Thyroid gland (tissue), 4 donors: ENCODE results near the gene CCDC120. TPM values are rescaled to one million over a fixed set of nuclear protein-coding genes. Genes with fewer than 3 reads are reported as not detected.

ENCODE experiments used
- DNase-seq, 2 donors: peaks; one replicate each; pipeline ENCODE4 v3.0.0-alpha.2; 2019
- H3K27ac ChIP-seq, 3 donors: fragments of 200-600 bp; sonication (generic); 1 replicate in 2 of 3; 2 replicates in 1 of 3; pipeline ENCODE4 v1.5.1; 2016 to 2019; ENCODE audit warnings: mild to moderate bottlenecking in 1 of 3, moderate library complexity in 1 of 3
- H3K27me3 ChIP-seq: fragments of 200-600 bp; sonication (generic); one replicate; pipeline ENCODE4 v1.5.1; 2019
- H3K36me3 ChIP-seq, 2 donors: fragments of 200-600 bp; sonication (generic); one replicate each; pipeline ENCODE4 v1.5.1; 2016 to 2019
- H3K4me1 ChIP-seq, 2 donors: fragments of 200-600 bp; sonication (generic); one replicate each; pipeline ENCODE4 v1.5.1; 2017 to 2019
- H3K4me3 ChIP-seq, 3 donors: fragments of 200-600 bp; sonication (generic); replicated peaks in 1 of 3; 1 replicate in 2 of 3; 2 replicates in 1 of 3; pipeline ENCODE4 v1.5.1; 2016; ENCODE audit warnings: mild to moderate bottlenecking in 1 of 3
- H3K9me3 ChIP-seq: fragments of 200-600 bp; sonication (generic); one replicate; pipeline ENCODE4 v1.5.1; 2017
- CTCF ChIP-seq, 6 experiments: fragments of 200-600 bp in 3 of 6; fragments of 450-650 bp in 3 of 6; sonication (generic) in 3 of 6; IDR thresholded peaks; one replicate each; pipeline ENCODE4 v1.5.1; 2016 to 2019; ENCODE audit warnings: antibody characterized with exemption in 6 of 6, mild to moderate bottlenecking in 2 of 6, inconsistent platforms in 1 of 6, moderate library complexity in 1 of 6
- POLR2A ChIP-seq, 2 donors: fragments of 450-650 bp; IDR thresholded peaks; one replicate each; pipeline ENCODE4 v1.6.1; 2017; ENCODE audit warnings: antibody characterized with exemption in 2 of 2, mild to moderate bottlenecking in 2 of 2, moderate library complexity in 1 of 2
- WGBS, 2 donors: methylation state at CpG; one replicate each; pipeline ENCODE4 v1.1.5; 2017; 5-methylcytosine and 5-hydroxymethylcytosine counted together
- intact Hi-C: fragments of 100-400 bp; cut with DNase I; formaldehyde crosslinking; loops from one replicate; pipeline ENCODE4 v1.15.1; 2023
- small RNA-seq: library from RNA; depleted of rRNA; stranded (forward); fragments of <200 nt; gene quantifications from one replicate; pipeline ENCODE3, GENCODE V24; 2016
- total RNA-seq, 4 donors: library from RNA; depleted of rRNA; stranded (reverse); fragments of >200 nt; gene quantifications; one replicate each; pipeline ENCODE4 v1.2.3, GENCODE V29; 2016

The CCDC120 gene
- total RNA-seq, 4 donors from 2014 or later, result 5.1 to 14.4 (median 6.3) TPM

GRCh38 chrX:49116716-49117115 lies 57.9 kb downstream of the CCDC120 start:
- Histone ChIP-seq H3K27ac (no peak overlapping the region), H3K36me3 (peaks cover 9 to 16% of the 10 kb centered on the region in 2 donors), H3K4me3 (no peak overlapping the region), H3K9me3 (no peaks in the 10 kb centered on the region), H3K27me3 (no peaks in the 10 kb centered on the region), H3K4me1 (no peaks in the 10 kb centered on the region)
- WGBS, 2 donors, result 94 to 100% methylated on average over 2 to 5 of the region's 5 CpGs
- intact Hi-C loops, result no loop called here
- DNase-seq, result no peak
- TF ChIP-seq CTCF (IDR thresholded peaks at IDR 0.05) (no peak), POLR2A (IDR thresholded peaks at IDR 0.05) (no peak)

- Histone ChIP-seq H3K4me1 (peaks cover under 1 to 3% of the 10 kb centered on the region in 2 donors), H3K9me3 (no peaks in the 10 kb centered on the region), H3K4me3 (no peak overlapping the region), H3K36me3 (peaks cover 9 to 10% of the 10 kb centered on the region in 2 donors), H3K27me3 (no peaks in the 10 kb centered on the region), H3K27ac (no peak overlapping the region)
- no peak for DNase-seq
- 80 to 81% methylated on average over 6 of the region's 6 CpGs for WGBS, 2 donors
- TF ChIP-seq CTCF (IDR thresholded peaks at IDR 0.05) (no peak), POLR2A (IDR thresholded peaks at IDR 0.05) (no peak)
- intact Hi-C loops, result no loop called here
Observed at GRCh38 chrX:49117581-49117980, 58.8 kb downstream of the CCDC120 start.

Small RNAs within 50 kb of the gene (small RNA-seq; reads per million reads assigned to genes)
- gene RNU4-52P, result not detected

Other genes with a start within 250 kb of the CCDC120 start
- not detected for gene ERAS, start 232.5 kb upstream of the CCDC120 start, total RNA-seq
- gene PCSK1N, start 223.4 kb upstream of the CCDC120 start, total RNA-seq, result 1 to 10 TPM; 1.5 to 4.0 (median 3.4) TPM
- 10 to 100 TPM; 34.3 to 53.1 (median 41.2) TPM for gene TIMM17B, start 161.2 kb upstream of the CCDC120 start, total RNA-seq
- gene PQBP1, start 161.1 kb upstream of the CCDC120 start, total RNA-seq, result 10 to 100 TPM; 52.4 to 76.2 (median 57.2) TPM
- gene SLC35A2, start 147.4 kb upstream of the CCDC120 start, total RNA-seq, result 10 to 100 TPM; 26.9 to 47.8 (median 32.3) TPM
- 10 to 100 TPM in 1 of 4 donors, 1 to 10 TPM in 3; 4.8 to 12.1 (median 5.9) TPM for gene PIM2, start 140.0 kb upstream of the CCDC120 start, total RNA-seq
- gene OTUD5, start 101.4 kb upstream of the CCDC120 start, total RNA-seq, result 10 to 100 TPM; 33.9 to 52.4 (median 43.3) TPM
- gene KCND1, start 87.2 kb upstream of the CCDC120 start, total RNA-seq, result 1 to 10 TPM in 3 of 4 donors, under 1 TPM in 1; 0.54 to 1.6 (median 1.1) TPM
- 10 to 100 TPM; 30.6 to 33.9 (median 33.4) TPM for gene GRIPAP1, start 56.7 kb upstream of the CCDC120 start, total RNA-seq
- gene TFE3, start 15.6 kb upstream of the CCDC120 start, total RNA-seq, result 100 to 1,000 TPM in 3 of 4 donors, 10 to 100 TPM in 1; 68.4 to 160 (median 118) TPM
- 10 to 100 TPM; 19.2 to 32.9 (median 22.1) TPM for gene PRAF2, start 15.0 kb downstream of the CCDC120 start, total RNA-seq
- 100 to 1,000 TPM in 3 of 4 donors, 10 to 100 TPM in 1; 99.8 to 184 (median 106) TPM for gene WDR45, start 20.9 kb downstream of the CCDC120 start, total RNA-seq
- 10 to 100 TPM; 24.3 to 32.5 (median 28.0) TPM for gene GPKOW, start 64.7 kb downstream of the CCDC120 start, total RNA-seq
- 10 to 100 TPM; 16.5 to 40.9 (median 27.5) TPM for gene MAGIX, start 103.8 kb downstream of the CCDC120 start, total RNA-seq
- gene PLP2, start 112.9 kb downstream of the CCDC120 start, total RNA-seq, result 10 to 100 TPM in 3 of 4 donors, 1 to 10 TPM in 1; 6.2 to 25.7 (median 14.6) TPM
- 10 to 100 TPM in 1 of 4 donors, 1 to 10 TPM in 3; 8.1 to 22.4 (median 9.6) TPM for gene PRICKLE3, start 127.4 kb downstream of the CCDC120 start, total RNA-seq
- 1 to 10 TPM; 1.9 to 4.8 (median 2.7) TPM for gene SYP, start 141.2 kb downstream of the CCDC120 start, total RNA-seq
- under 1 TPM in 3 of 4 donors, not detected in 1; 0.10 to 0.21 (median 0.13) TPM for gene CACNA1F, start 174.3 kb downstream of the CCDC120 start, total RNA-seq
- 10 to 100 TPM; 13.8 to 27.1 (median 18.8) TPM for gene CCDC22, start 176.5 kb downstream of the CCDC120 start, total RNA-seq
- gene FOXP3, start 205.7 kb downstream of the CCDC120 start, total RNA-seq, result under 1 TPM in 2 of 4 donors, not detected in 2; 0.11 to 0.13 TPM
- gene PPP1R3F, start 210.8 kb downstream of the CCDC120 start, total RNA-seq, result 10 to 100 TPM in 3 of 4 donors, 1 to 10 TPM in 1; 7.7 to 15.7 (median 12.5) TPM
- gene GAGE10, start 244.6 kb downstream of the CCDC120 start, total RNA-seq, result not detected